ENCODE measurements around the gene NEK3.
A peak's percentile ranks its signal among the peaks of the same experiment; 100 is the strongest.
"Not testable (repeated sequence)": the region's sequence is repeated elsewhere in the genome, so short reads cannot be mapped to it uniquely, and the experiment has no call there.

The NEK3 gene

GRCh38 chr13:52165411-52165810 is 6.0 kb upstream of the NEK3 start:
- DNase-seq = no peak

- DNase-seq = no peak
Measured at GRCh38 chr13:52164989-52165388, 5.6 kb upstream of the NEK3 start.

- DNase-seq = not testable (repeated sequence)
Measured at GRCh38 chr13:52163878-52164277, 4.5 kb upstream of the NEK3 start.

- DNase-seq = no peak
Measured at GRCh38 chr13:52162279-52163101, 3.1 kb upstream of the NEK3 start.

GRCh38 chr13:52161181-52161646 is 1.8 kb upstream of the NEK3 start:
- DNase-seq = no peak

GRCh38 chr13:52160506-52160905 is 1.1 kb upstream of the NEK3 start:
- no peak for DNase-seq

- no peak for DNase-seq
Measured at GRCh38 chr13:52160053-52160452, 656 bp upstream of the NEK3 start.

- DNase-seq = no peak
Measured at GRCh38 chr13:52158629-52159158, 703 bp downstream of the NEK3 start.

GRCh38 chr13:52156724-52157261 is 2.6 kb downstream of the NEK3 start:
- peak; percentile 9 for DNase-seq

- DNase-seq = no peak
Measured at GRCh38 chr13:52155177-52155576, 4.2 kb downstream of the NEK3 start.

- no peak for DNase-seq
Measured at GRCh38 chr13:52147225-52147624, 12.2 kb downstream of the NEK3 start.

GRCh38 chr13:52141299-52141698 is 18.1 kb downstream of the NEK3 start:
- DNase-seq = no peak

- no peak for DNase-seq
Measured at GRCh38 chr13:52137489-52137888, 21.9 kb downstream of the NEK3 start.

GRCh38 chr13:52136763-52137162 is 22.6 kb downstream of the NEK3 start:
- DNase-seq = no peak

GRCh38 chr13:52130641-52131040 is 28.8 kb downstream of the NEK3 start:
- peak; percentile 42 for DNase-seq

- peak; percentile 54 for DNase-seq
Measured at GRCh38 chr13:52128714-52129700, 30.4 kb downstream of the NEK3 start, which contains the start of gene NEK5. NEK5 (minus strand) TSS chr13:52129073; CDS start chr13:52127482, 1,591 bp downstream.

- DNase-seq = peak; percentile 57
Measured at GRCh38 chr13:52127783-52128702, 31.4 kb downstream of the NEK3 start.

- DNase-seq = peak; percentile 77
Measured at GRCh38 chr13:52127378-52127777, 32.0 kb downstream of the NEK3 start.

- no peak for DNase-seq
Measured at GRCh38 chr13:52125547-52125946, 33.9 kb downstream of the NEK3 start.

GRCh38 chr13:52118595-52118994 is 40.8 kb downstream of the NEK3 start:
- no peak for DNase-seq

GRCh38 chr13:52118095-52118494 is 41.3 kb downstream of the NEK3 start:
- no peak for DNase-seq

GRCh38 chr13:52112591-52112990 is 46.8 kb downstream of the NEK3 start:
- DNase-seq = no peak
